IMR-90 (cell line): ENCODE data around the gene RASL10B. TPM values are rescaled to one million over a fixed set of nuclear protein-coding genes. Genes with fewer than 3 reads are reported as not detected.
A peak's percentile ranks its signal among the peaks of the same experiment; 100 is the strongest.

Source experiments
- ATAC-seq: fragments of 200-7000 bp; cut with Tn5 transposase; 2 replicates; pipeline ENCODE4 v1.9.1; 2020; ENCODE audit warnings: low read depth, mild to moderate bottlenecking, moderate library complexity
- BruUV-seq: library from RNA; stranded (reverse); fragments of 400-500 nt; replicated peaks from 2 replicates; lab custom pipeline; 2021; lab: Mats Ljungman, UMichigan
- CTCF ChIA-PET: fragments of 300-600 bp; formaldehyde crosslinking; extraction: SDS; loops from one replicate; lab custom pipeline; 2021; ENCODE audit warnings: antibody characterized with exemption; lab: Yijun Ruan, JAX
- POLR2A ChIA-PET: fragments of 300-600 bp; sonication (Branson Sonifier 250); formaldehyde crosslinking; loops from one replicate; lab custom pipeline; 2022; ENCODE audit warnings: antibody characterized with exemption; ENCODE audit not compliant: unreplicated experiment; lab: Charles Lee
- DNase-seq: peaks from one replicate; pipeline ENCODE4 v3.0.0; 2013
- H2AFZ ChIP-seq: replicated peaks from 2 replicates; pipeline ENCODE3; 2013; ENCODE audit warnings: low read length, mild to moderate bottlenecking; ENCODE audit not compliant: poor library complexity
- H2AK5ac ChIP-seq: 2 replicates; pipeline ENCODE4 v1.6.1; 2013; ENCODE audit warnings: low read depth, low read length, inconsistent platforms
- H2AK9ac ChIP-seq: replicated peaks from 2 replicates; pipeline ENCODE3; 2013; ENCODE audit warnings: mild to moderate bottlenecking, low read depth, low read length, moderate library complexity; ENCODE audit not compliant: poor library complexity
- H2BK120ac ChIP-seq: 2 replicates; pipeline ENCODE4 v1.6.1; 2013; ENCODE audit warnings: low read depth, low read length, inconsistent platforms
- H2BK15ac ChIP-seq: 3 replicates; pipeline ENCODE4 v1.6.1; 2013; ENCODE audit warnings: low read depth, low read length, inconsistent platforms
- H2BK20ac ChIP-seq: 2 replicates; pipeline ENCODE4 v1.6.1; 2013; ENCODE audit warnings: low read depth, mild to moderate bottlenecking, inconsistent platforms, low read length, moderate library complexity
- H2BK5ac ChIP-seq: 2 replicates; pipeline ENCODE4 v1.6.1; 2013; ENCODE audit warnings: mild to moderate bottlenecking, low read depth, low read length, inconsistent platforms; ENCODE audit not compliant: poor library complexity, severe bottlenecking
- H3K14ac ChIP-seq: replicated peaks from 2 replicates; pipeline ENCODE4 v1.6.1; 2013; ENCODE audit warnings: low read depth, low read length, inconsistent platforms
- H3K18ac ChIP-seq: 2 replicates; pipeline ENCODE4 v1.6.1; 2013; ENCODE audit warnings: low read depth, low read length, control low read depth
- H3K23ac ChIP-seq: 2 replicates; pipeline ENCODE4 v1.6.1; 2013; ENCODE audit warnings: low read depth, low read length, inconsistent platforms
- H3K27ac ChIP-seq: 2 replicates; pipeline ENCODE4 v1.5.1; 2013; ENCODE audit warnings: mild to moderate bottlenecking, control low read depth, low read length; ENCODE audit not compliant: insufficient read depth
- H3K27me3 ChIP-seq: 2 replicates; pipeline ENCODE4 v1.6.1; 2013; ENCODE audit warnings: low read length; ENCODE audit not compliant: control insufficient read depth, insufficient read depth
- H3K36me3 ChIP-seq: 2 replicates; pipeline ENCODE4 v1.6.1; 2013; ENCODE audit warnings: low read length, mixed read lengths; ENCODE audit not compliant: control insufficient read depth, insufficient read depth
- H3K4ac ChIP-seq: 2 replicates; pipeline ENCODE4 v1.6.1; 2013; ENCODE audit warnings: low read depth, low read length, inconsistent platforms
- H3K4me1 ChIP-seq: 2 replicates; pipeline ENCODE4 v1.6.1; 2013; ENCODE audit warnings: low read length, mixed read lengths; ENCODE audit not compliant: control insufficient read depth, insufficient read depth
- H3K4me2 ChIP-seq: 2 replicates; pipeline ENCODE4 v1.6.1; 2013; ENCODE audit warnings: low read depth, mild to moderate bottlenecking, control low read depth, low read length, moderate library complexity
- H3K4me3 ChIP-seq: 2 replicates; pipeline ENCODE4 v1.5.1; 2013; ENCODE audit warnings: low read depth, mild to moderate bottlenecking, control low read depth, low read length, moderate library complexity; ENCODE audit not compliant: insufficient read depth
- H3K56ac ChIP-seq: 2 replicates; pipeline ENCODE4 v1.6.1; 2013; ENCODE audit warnings: low read length, inconsistent platforms; ENCODE audit not compliant: insufficient read depth; ENCODE audit errors: extremely low read depth
- H3K79me1 ChIP-seq, 2 experiments: 2 replicates each; pipeline ENCODE4 v1.6.1; 2013; ENCODE audit warnings: low read length in 2 of 2, inconsistent platforms in 1 of 2, low read depth in 1 of 2
- H3K9ac ChIP-seq: 2 replicates; pipeline ENCODE4 v1.6.1; 2013; ENCODE audit warnings: low read depth, low read length, control low read depth
- H3K9me1 ChIP-seq: 2 replicates; pipeline ENCODE4 v1.6.1; 2013; ENCODE audit warnings: low read length, inconsistent platforms; ENCODE audit not compliant: insufficient read depth
- H3K9me3 ChIP-seq: 2 replicates; pipeline ENCODE4 v1.6.1; 2013; ENCODE audit warnings: low read length; ENCODE audit not compliant: control insufficient read depth, insufficient read depth
- H4K20me1 ChIP-seq: 2 replicates; pipeline ENCODE4 v1.6.1; 2013; ENCODE audit warnings: low read length, inconsistent platforms; ENCODE audit not compliant: insufficient read depth
- H4K5ac ChIP-seq: 2 replicates; pipeline ENCODE4 v1.6.1; 2013; ENCODE audit warnings: mild to moderate bottlenecking, low read depth, low read length, control low read depth
- H4K8ac ChIP-seq, 2 experiments: 2 replicates each; pipeline ENCODE4 v1.6.1; 2013; ENCODE audit warnings: low read depth in 2 of 2, low read length in 2 of 2, control low read depth in 1 of 2, inconsistent platforms in 1 of 2
- H4K91ac ChIP-seq: 2 replicates; pipeline ENCODE4 v1.6.1; 2013; ENCODE audit warnings: low read depth, low read length, inconsistent platforms; ENCODE audit not compliant: insufficient read depth
- NFE2L2 ChIP-seq: fragments of 150-350 bp; IDR thresholded peaks from 2 replicates; pipeline ENCODE4 v1.6.1; 2016; ENCODE audit warnings: low read depth, mild to moderate bottlenecking, low read length
- WGBS, 2 experiments: methylation state at CpG; one replicate each; pipeline versions ENCODE4 v1.1.5 to v1.1.7; 2013; ENCODE audit warnings: missing lambda C conversion rate in 2 of 2; ENCODE audit not compliant: insufficient read length in 1 of 2; ENCODE audit errors: extremely low coverage in 2 of 2; 5-methylcytosine and 5-hydroxymethylcytosine counted together
- dilution Hi-C: fragments of 300-500 bp; cut with HindIII; formaldehyde crosslinking; loops from one replicate; pipeline ENCODE4 v1.14.3; 2018; ENCODE audit warnings: low sequenced_read_pairs; ENCODE audit not compliant: unreplicated experiment
- in situ Hi-C: fragments of 300-500 bp; cut with MboI; formaldehyde crosslinking; loops from 3 replicates; pipeline ENCODE4 v1.14.3; 2019; ENCODE audit warnings: low sequenced_read_pairs, inconsistent platforms, mixed read lengths
- intact Hi-C: fragments of 100-400 bp; cut with micrococcal nuclease; formaldehyde crosslinking; loops from 2 replicates; pipeline ENCODE4 v1.10.0; 2022
- polyA plus RNA-seq, 3 experiments: library from polyadenylated mRNA; depleted of rRNA; stranded (reverse); fragments of >200 nt; gene quantifications; 2 replicates each; pipeline ENCODE4 v1.2.3, GENCODE V29; 2012; ENCODE audit warnings: low replicate concordance in 1 of 3
- total RNA-seq: library from RNA; depleted of rRNA; stranded (reverse); fragments of >200 nt; gene quantifications from 2 replicates; pipeline ENCODE4 v1.2.3, GENCODE V29; 2012
- TF ChIP-seq, protein P1 (sequence below): conservative IDR thresholded peaks from 2 replicates; pipeline ENCODE4 v1.5.1; 2012; ENCODE audit warnings: mild to moderate bottlenecking, low read depth, low read length, improper control_type of control experiment

The RASL10B gene
- total and polyA plus RNA-seq, 2 of the 4 experiments (the other 2 are of a cell fraction) = 4.1 to 4.7 TPM

DNA sequence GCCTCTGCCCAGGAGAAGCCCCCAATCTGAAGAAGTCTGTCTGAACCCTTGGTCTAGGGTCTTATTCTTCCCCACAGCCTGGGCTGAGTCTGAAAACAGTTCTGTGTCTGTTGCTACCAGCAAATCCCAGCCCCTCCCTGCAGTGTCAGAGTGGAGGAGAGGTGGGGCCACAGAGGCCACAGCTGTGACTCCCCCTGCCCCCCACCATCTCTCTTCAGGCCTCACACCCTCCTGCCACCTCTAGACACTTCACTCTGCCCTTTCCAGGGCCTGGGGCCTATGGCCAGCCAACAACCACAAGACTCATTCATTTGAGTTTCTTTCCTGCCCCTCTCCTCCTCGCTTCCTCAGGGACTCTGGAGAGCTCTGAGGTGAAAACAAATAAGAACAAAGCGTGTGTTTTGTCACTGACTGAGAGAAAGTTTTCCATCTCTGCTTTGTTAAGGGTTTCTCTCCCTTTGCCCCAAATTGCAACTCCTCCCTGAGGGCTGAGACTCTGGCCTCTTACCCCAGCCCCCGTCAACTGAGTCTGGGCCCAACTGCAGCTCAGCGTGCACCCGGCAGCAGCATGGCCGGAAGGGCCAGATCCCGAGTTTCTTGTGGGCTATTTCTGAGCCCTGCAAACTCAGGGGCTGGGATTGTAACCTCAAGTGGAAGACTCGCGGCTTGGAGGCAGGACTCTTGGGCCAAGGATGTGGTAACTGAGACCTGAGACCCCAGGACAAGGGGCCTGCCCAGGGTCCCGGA is 42.4 kb downstream of the RASL10B start (continued):
- TF ChIP-seq, protein P1, sequence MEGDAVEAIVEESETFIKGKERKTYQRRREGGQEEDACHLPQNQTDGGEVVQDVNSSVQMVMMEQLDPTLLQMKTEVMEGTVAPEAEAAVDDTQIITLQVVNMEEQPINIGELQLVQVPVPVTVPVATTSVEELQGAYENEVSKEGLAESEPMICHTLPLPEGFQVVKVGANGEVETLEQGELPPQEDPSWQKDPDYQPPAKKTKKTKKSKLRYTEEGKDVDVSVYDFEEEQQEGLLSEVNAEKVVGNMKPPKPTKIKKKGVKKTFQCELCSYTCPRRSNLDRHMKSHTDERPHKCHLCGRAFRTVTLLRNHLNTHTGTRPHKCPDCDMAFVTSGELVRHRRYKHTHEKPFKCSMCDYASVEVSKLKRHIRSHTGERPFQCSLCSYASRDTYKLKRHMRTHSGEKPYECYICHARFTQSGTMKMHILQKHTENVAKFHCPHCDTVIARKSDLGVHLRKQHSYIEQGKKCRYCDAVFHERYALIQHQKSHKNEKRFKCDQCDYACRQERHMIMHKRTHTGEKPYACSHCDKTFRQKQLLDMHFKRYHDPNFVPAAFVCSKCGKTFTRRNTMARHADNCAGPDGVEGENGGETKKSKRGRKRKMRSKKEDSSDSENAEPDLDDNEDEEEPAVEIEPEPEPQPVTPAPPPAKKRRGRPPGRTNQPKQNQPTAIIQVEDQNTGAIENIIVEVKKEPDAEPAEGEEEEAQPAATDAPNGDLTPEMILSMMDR = no peak

DNA sequence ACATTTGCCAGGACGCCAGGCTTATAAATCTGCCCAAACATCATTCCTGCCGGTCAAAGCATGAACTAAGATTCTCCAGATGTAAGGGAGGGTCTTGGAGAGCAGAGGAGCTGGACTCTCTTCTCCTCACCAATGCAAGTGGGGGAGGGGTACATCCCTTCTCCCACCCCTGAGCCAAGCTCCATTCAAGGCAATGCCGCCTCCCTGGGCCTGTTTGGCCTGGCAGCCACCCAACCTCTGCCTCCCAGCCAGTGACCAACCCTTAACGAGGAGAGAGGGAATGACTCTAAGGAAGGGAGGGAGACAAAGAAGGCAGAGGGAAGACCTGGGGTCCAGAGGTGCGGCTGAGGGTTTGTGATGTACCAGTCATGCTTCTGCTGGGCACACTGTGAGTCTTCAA is 43.1 kb downstream of the RASL10B start:
- no peak overlapping the region for H3K14ac ChIP-seq
- H3K79me1 ChIP-seq = no peaks in the 10 kb centered on the region
- H2AK9ac ChIP-seq = no peak overlapping the region
- H4K5ac ChIP-seq = no peak overlapping the region
- no peak overlapping the region for H2BK5ac ChIP-seq
- H2BK15ac ChIP-seq = no peak overlapping the region
- H3K9me3 ChIP-seq = no peaks in the 10 kb centered on the region
- H3K18ac ChIP-seq = no peak overlapping the region
- no peak overlapping the region for H4K91ac ChIP-seq
- BruUV-seq = no TSS peak
- H2BK120ac ChIP-seq = no peak overlapping the region
- CTCF ChIA-PET = interaction anchor here (2.1 kb wide), 1 partner anchor 11 kb away, joined by 7 read pairs; no protein-coding TSS in a partner anchor
- H3K23ac ChIP-seq = no peak overlapping the region
- no peak overlapping the region for H3K56ac ChIP-seq
- WGBS, 2 experiments = no CpG with 5 or more reads among the region's 5 CpGs
- H3K4me3 ChIP-seq = no peak overlapping the region
- no peaks in the 10 kb centered on the region for H3K36me3 ChIP-seq
- no peak overlapping the region; a peak in 1 of 4 replicates for H4K8ac ChIP-seq
- peak; percentile 43 for ATAC-seq
- H3K4ac ChIP-seq = no peak overlapping the region; the same call in 1 of the 2 replicates
- H3K27ac ChIP-seq = no peak overlapping the region
- no peak for TF ChIP-seq NFE2L2
- H3K27me3 ChIP-seq = peaks cover 27% of the 10 kb centered on the region
- peaks cover 26% of the 10 kb centered on the region for H3K4me1 ChIP-seq
- H4K20me1 ChIP-seq = no peaks in the 10 kb centered on the region
- H3K9ac ChIP-seq = no peak overlapping the region
- dilution Hi-C loops = no loop called here
- peak; percentile 21 for DNase-seq
- intact Hi-C loops = no loop called here
- H3K9me1 ChIP-seq = peaks cover 16% of the 10 kb centered on the region
- H2AK5ac ChIP-seq = peak overlapping the region; percentile 46; the same call in 1 of the 2 replicates
- no peak overlapping the region for H3K4me2 ChIP-seq
- H2BK20ac ChIP-seq = no peak overlapping the region
- POLR2A ChIA-PET = no interaction called here
- in situ Hi-C loops = no loop called here
- no peak overlapping the region for H2AFZ ChIP-seq
